Measurements from ENCODE around the gene KCNJ8.
"Not testable (repeated sequence)": the region's sequence is repeated elsewhere in the genome, so short reads cannot be mapped to it uniquely, and the experiment has no call there.

KCNJ8 gene

DNA sequence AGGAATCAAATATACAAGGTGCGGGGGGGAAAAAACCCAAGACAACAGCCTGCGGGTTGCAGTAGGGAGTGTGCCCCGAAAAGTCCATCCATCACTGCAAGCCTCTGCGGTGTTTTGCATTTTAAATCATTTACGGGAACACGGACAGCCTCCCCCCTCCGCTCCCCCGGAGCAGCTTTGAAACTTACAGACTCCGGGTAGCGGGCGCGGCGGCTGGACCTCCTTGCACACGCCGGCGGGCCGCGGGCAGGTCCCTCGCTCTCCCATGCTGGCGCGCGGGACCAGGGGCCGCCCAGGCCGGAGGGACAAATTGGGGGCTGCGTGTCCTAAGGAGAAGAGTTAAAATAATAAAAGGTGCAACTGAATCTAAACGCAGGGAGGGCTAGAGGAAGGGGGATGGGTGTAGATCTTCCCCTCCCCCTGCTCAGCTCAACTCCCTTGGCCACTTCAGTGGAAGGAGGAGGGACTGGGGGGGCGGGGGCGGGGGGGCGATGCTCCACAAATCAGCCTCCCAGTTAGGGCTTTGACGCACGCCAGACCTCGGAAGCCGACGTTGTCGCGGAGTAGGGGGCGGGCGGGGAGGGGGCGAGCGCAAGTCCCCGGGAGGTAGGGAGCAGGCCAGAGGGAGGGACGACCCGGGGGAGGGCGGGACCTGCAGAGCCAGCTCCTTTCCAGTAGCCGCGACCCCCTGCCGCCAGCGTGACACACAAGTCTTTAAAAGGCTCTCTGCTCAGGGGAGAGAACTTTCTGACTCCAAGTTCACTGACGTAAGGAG lies at the start of gene KCNJ8:
Gene KCNJ8 (minus strand): TSS at position 349 of the 775 bp plus-strand sequence. CDS start 1,090 bp downstream, outside the sequence.
- Mint-ChIP-seq H3K36me3 (no peaks in the 10 kb centered on the region), H3K27ac (no peak within 1 kb of the TSS), H3K27me3 (peaks cover 44% of the 10 kb centered on the region), H3K4me1 (peaks cover 16% of the 10 kb centered on the region), H3K4me3 (peak within 1 kb of the TSS; percentile 67), H3K9me3 (no peaks in the 10 kb centered on the region)

DNA sequence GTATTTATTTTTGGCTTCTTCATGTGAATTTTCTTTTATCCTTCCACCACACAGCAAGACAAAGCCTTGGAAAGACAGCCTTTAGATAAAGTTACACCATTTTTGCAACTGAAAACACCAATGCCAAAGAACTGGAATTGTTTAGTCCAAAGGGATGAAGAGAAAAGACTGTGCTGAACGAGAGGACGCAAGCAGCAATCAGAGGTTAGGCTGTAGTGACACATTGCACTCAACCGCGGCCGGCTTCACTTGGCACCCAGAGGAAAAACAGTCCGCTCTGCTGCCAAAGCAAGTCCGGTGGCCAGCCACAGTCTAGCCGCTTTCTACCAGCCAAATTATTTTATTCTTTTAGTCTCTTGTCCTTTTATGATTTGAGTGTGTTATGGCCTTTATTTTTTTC lies 49.1 kb upstream of the KCNJ8 start:
- Mint-ChIP-seq H3K27ac (no peak overlapping the region), H3K4me1 (no peaks in the 10 kb centered on the region), H3K36me3 (no peaks in the 10 kb centered on the region), H3K4me3 (no peak overlapping the region), H3K9me3 (no peaks in the 10 kb centered on the region), H3K27me3 (no peaks in the 10 kb centered on the region)

DNA sequence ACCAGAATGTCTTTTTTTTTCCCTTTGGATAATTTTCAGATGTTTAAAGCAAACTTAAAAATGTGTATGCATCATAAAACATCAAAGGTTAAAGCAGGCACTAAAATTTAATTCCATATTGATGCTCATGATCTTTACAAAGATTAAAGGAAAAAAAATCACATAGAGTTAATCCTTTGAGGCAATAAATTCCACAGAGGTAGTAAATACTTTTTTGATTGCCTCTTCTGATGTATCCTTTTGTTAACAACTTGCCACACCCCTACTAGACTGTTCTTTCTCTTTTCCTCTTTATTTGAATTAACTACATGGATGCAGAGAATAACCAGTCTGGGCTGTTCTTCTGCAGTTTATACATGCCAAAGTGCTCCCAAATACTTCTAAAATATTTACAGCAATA lies 45.2 kb upstream of the KCNJ8 start:
- no peak overlapping the region for H3K27ac Mint-ChIP-seq
- no peak overlapping the region for H3K4me3 Mint-ChIP-seq
- no peaks in the 10 kb centered on the region for H3K9me3 Mint-ChIP-seq
- no peaks in the 10 kb centered on the region for H3K36me3 Mint-ChIP-seq
- H3K4me1 Mint-ChIP-seq, result no peaks in the 10 kb centered on the region
- H3K27me3 Mint-ChIP-seq, result no peaks in the 10 kb centered on the region

DNA sequence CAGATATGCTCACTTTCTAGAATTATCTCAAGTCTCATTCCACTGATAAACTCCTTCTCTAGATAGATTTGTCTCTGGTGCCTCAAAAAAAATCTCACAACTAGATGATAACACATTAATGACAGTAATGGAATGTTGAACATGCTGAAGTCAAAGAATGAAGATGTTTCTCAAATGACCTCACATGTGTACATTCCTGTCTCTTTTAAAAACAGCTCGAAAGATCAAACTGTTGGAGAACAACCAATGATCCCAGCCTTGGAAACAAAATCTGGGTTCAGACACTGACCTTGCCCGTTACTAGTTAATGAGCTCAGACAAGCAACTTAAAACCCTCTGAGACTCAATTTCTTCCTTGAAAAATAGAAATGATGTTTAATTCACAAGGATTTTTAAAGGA lies 44.7 kb upstream of the KCNJ8 start:
- Mint-ChIP-seq H3K4me1 (no peaks in the 10 kb centered on the region), H3K9me3 (no peaks in the 10 kb centered on the region), H3K4me3 (no peak overlapping the region)

DNA sequence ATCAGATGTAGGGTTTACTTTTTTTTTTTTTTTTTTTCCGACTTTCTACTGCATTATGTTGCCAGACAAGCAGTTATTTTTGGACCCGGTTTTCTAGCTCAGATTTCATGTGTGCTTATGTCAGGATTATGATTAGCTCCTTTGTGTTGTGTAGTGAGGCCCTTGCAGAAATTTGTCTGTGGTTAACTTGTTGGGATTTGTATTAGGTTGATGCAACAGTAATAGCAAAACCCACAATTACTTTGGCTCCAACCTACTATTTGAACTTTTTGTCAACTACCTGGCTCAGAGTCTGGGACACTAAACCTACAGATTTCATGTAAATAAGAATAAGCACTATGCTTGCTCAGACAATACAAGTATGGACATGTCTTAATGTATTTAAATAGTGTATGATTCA lies 44.1 kb upstream of the KCNJ8 start:
- Mint-ChIP-seq H3K4me3 (no peak overlapping the region), H3K27ac (no peak overlapping the region), H3K36me3 (no peaks in the 10 kb centered on the region), H3K4me1 (no peaks in the 10 kb centered on the region), H3K9me3 (no peaks in the 10 kb centered on the region), H3K27me3 (peaks cover 7% of the 10 kb centered on the region)

More for the DNA sequence above, 44.7 kb upstream of the KCNJ8 start:
- Mint-ChIP-seq H3K27me3 (peaks cover 3% of the 10 kb centered on the region), H3K36me3 (no peaks in the 10 kb centered on the region), H3K27ac (no peak overlapping the region)

DNA sequence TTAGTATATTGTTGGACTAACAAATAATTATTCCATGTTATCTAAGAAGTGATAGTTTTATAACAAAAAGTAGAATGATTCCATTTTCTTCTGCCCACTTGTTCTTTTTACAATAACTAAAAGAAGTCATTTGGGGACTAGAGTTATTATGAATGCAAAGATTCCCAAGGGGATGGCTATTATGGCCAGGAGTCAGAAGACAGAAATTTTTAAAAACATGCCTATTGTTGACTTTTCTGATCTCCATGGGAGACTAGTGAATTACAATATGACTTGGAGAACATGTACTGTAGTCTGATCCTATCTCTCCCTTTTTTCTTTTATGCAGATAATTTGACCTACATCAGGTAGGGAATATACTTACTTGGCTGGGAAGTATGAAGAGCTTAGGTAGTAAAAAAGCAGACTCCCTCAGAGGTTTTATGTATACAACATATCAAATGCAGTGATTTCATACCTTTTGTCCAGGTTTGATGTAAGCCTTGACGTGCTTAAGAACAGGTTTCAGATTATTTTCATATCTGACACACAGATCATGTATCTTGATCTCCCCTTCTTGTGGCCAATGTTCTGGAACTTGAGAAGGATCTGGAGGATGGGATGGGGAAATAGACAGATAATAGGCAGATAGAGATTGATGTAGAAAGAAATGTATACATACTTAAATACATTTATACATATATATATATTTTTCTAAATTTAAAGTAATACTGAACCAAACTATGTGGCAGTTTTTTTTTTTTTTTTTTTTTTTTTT lies 41.0 kb upstream of the KCNJ8 start:
- Mint-ChIP-seq H3K27me3 (peaks cover 7% of the 10 kb centered on the region), H3K36me3 (no peaks in the 10 kb centered on the region), H3K27ac (no peak overlapping the region), H3K9me3 (no peaks in the 10 kb centered on the region), H3K4me1 (no peaks in the 10 kb centered on the region), H3K4me3 (no peak overlapping the region)

DNA sequence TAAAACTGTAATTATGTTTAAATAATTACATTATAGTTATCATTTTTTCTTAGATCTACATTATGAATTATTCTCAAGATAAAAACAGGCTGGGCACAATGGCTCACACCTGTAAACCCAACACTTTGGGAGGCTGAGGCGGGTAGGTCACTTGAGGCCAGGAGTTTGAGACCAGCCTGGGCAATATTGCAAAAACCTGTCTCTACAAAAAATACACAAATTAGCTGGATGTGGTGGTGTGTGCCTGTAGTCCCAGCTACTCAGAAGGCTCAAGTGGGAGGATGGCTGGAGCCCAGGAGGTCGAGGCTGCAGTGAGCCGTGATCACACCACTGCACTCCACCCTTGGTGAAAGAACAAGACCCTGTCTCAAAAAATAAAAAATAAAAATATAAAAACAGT lies 40.3 kb upstream of the KCNJ8 start:
- H3K4me3 Mint-ChIP-seq, result no peak overlapping the region
- no peaks in the 10 kb centered on the region for H3K4me1 Mint-ChIP-seq
- peaks cover 7% of the 10 kb centered on the region for H3K27me3 Mint-ChIP-seq
- H3K9me3 Mint-ChIP-seq, result no peaks in the 10 kb centered on the region
- H3K36me3 Mint-ChIP-seq, result no peaks in the 10 kb centered on the region
- no peak overlapping the region for H3K27ac Mint-ChIP-seq

DNA sequence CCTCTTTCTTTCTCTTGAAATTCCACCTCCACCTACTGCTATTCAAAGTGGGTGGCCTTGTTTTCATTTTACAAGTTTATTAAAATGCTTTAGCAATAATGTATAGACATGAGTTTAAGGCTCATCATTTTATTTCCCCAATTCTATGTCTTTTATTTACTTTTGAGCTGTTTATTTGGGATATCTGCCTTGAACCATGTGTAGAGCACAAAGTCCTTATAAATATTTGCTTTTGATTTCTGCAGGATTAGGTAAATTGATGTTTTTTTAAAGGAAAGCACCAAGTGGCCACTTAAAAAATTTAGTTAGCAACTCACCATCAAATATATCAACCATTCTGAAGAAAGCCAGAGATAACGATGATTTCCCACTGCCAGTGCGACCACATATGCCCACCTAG lies 39.8 kb upstream of the KCNJ8 start:
- H3K36me3 Mint-ChIP-seq, result no peaks in the 10 kb centered on the region
- peaks cover 7% of the 10 kb centered on the region for H3K27me3 Mint-ChIP-seq

DNA sequence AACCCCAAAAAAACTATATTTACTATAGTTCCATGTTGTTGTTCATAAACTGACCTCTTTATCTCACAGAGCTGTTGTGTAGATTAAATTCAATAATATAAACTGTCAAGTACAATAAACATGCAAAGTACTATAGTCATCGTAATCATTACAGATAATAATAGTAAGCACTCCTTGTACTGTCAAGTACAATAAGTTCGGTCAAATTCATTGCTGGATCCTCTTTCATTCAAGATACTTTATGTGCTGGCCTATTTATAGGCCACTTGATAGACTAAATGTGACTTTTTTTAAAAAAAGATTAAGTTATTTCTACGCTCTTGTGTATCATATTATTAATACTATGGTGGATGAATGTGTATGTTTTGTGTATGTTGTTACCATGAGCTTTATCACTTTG lies 39.2 kb upstream of the KCNJ8 start:
- peaks cover 7% of the 10 kb centered on the region for H3K27me3 Mint-ChIP-seq

More for the DNA sequence above, 39.8 kb upstream of the KCNJ8 start:
- Mint-ChIP-seq H3K4me1 (no peaks in the 10 kb centered on the region), H3K27ac (no peak overlapping the region), H3K9me3 (no peaks in the 10 kb centered on the region), H3K4me3 (no peak overlapping the region)

DNA sequence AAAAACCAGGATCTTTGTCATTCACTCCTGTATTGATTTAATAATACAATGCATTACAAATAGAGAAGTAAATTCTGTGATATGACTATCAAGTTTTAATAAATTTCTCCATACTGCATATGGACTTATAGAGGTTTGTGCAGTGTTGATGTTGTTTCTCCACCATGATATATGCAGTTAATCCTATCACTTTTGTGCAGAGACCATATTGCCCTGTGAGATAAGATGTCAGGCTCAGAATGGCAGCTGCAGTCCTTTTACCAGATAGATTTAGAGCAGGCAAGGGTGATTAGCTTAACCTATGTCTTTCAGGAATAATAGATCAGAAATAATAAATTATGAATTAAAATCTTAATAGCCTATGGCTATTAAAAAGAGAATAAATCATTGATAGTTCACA lies 38.6 kb upstream of the KCNJ8 start:
- no peaks in the 10 kb centered on the region for H3K36me3 Mint-ChIP-seq
- no peaks in the 10 kb centered on the region for H3K4me1 Mint-ChIP-seq
- H3K9me3 Mint-ChIP-seq, result no peaks in the 10 kb centered on the region

More for the DNA sequence above, 39.2 kb upstream of the KCNJ8 start:
- Mint-ChIP-seq H3K36me3 (no peaks in the 10 kb centered on the region), H3K9me3 (no peaks in the 10 kb centered on the region), H3K4me3 (no peak overlapping the region), H3K27ac (no peak overlapping the region), H3K4me1 (no peaks in the 10 kb centered on the region)

DNA sequence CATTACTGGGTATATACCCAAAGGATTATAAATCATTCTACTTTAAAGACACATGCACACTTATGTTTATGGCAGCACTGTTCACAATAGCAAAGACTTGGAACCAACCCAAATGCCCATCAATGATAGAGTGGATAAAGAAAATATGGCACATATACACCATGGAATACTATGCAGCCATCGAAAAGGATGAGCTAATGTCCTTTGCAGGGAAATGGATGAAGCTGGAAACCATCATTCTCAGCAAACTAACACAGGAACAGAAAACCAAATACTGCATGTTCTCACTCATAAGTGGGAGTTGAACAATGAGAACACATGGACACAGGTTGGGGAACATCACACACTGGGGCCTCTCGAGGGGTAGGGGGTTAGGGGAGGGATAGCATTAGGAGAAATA lies 37.8 kb upstream of the KCNJ8 start:
- not testable (repeated sequence) for H3K9me3 Mint-ChIP-seq, H3K27me3 Mint-ChIP-seq, H3K4me3 Mint-ChIP-seq, H3K36me3 Mint-ChIP-seq, H3K4me1 Mint-ChIP-seq, H3K27ac Mint-ChIP-seq

More for the DNA sequence above, 38.6 kb upstream of the KCNJ8 start:
- Mint-ChIP-seq H3K27ac (no peak overlapping the region), H3K27me3 (peaks cover 7% of the 10 kb centered on the region), H3K4me3 (no peak overlapping the region)

DNA sequence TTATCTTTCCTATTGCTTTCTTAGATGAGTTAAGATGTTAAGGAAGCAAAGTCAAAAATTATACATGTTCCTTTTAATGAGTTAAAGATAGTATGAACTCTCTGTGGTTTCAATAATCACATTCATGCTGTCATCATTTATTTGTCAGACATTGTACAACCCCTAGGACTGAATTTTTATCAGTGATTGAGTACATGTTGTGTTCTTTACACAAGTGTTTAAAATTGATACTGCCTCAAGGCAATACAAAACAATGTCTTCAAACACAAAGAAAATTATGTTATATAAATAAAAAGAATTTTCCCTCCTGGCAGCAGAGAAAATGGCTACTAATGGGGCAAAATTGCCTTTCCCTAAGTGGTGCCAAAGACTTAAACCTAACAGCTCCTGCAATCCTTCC lies 34.6 kb upstream of the KCNJ8 start:
- Mint-ChIP-seq H3K27me3 (peaks cover 2% of the 10 kb centered on the region), H3K9me3 (no peaks in the 10 kb centered on the region), H3K27ac (no peak overlapping the region), H3K4me1 (no peaks in the 10 kb centered on the region), H3K36me3 (no peaks in the 10 kb centered on the region), H3K4me3 (no peak overlapping the region)

DNA sequence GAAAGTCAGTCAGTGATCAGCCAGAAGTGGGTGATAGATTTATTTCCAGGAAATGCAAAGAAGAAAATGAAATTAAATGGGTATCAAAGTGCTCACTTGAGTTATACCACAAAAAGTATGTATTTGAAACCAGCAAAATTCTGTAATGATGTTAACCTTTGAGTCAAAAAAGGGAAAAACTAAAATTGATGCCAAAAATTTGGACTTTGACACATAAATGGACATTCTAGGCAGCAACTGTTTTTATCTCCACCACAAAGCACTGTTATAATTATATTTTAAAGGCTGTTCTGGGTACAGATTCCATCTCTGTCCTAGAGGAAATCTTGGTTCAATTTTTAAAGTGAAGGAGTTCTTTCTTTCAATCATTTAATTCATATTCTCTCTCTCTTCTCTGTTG lies 31.7 kb upstream of the KCNJ8 start:
- Mint-ChIP-seq H3K4me3 (no peak overlapping the region), H3K36me3 (no peaks in the 10 kb centered on the region), H3K27ac (no peak overlapping the region), H3K4me1 (no peaks in the 10 kb centered on the region), H3K9me3 (no peaks in the 10 kb centered on the region), H3K27me3 (peaks cover 1% of the 10 kb centered on the region)

DNA sequence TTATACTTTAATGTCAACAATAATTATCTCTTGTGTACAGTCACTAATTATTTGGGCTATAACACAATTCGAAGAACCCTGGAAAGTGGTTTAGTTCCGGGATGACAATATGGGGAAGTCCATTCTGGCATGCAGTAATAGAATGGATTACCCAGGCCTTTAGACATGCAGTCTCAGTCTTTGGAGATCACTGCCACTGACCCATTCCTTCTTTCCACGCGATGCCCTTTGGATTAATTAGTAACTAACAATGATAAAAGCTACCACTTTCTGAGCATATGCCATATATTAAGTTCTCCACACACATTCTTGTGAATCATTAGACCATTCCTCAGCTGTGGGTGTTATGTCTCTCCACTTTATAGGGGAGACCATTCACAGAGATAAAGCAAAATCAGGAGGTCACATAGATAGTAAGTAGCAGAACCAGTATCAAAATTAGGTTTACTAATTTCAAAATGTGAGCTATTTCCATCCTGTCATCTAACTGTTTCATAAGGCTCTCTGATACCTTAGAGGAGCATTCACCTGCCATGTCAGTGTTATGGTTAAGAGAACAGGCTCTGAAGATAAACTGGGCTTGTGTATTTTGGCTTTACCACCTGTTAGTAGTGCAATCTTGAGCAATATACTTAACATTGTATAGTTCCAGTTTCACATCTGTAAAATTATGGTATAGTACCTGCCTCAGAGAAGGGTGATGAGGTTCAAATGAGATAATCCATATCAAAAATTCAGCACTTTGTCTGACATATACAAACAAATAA lies 27.2 kb upstream of the KCNJ8 start:
- no peaks in the 10 kb centered on the region for H3K36me3 Mint-ChIP-seq
- H3K9me3 Mint-ChIP-seq, result no peaks in the 10 kb centered on the region
- no peak overlapping the region for H3K27ac Mint-ChIP-seq
- no peaks in the 10 kb centered on the region for H3K4me1 Mint-ChIP-seq
- peaks cover 1% of the 10 kb centered on the region for H3K27me3 Mint-ChIP-seq
- H3K4me3 Mint-ChIP-seq, result no peak overlapping the region

DNA sequence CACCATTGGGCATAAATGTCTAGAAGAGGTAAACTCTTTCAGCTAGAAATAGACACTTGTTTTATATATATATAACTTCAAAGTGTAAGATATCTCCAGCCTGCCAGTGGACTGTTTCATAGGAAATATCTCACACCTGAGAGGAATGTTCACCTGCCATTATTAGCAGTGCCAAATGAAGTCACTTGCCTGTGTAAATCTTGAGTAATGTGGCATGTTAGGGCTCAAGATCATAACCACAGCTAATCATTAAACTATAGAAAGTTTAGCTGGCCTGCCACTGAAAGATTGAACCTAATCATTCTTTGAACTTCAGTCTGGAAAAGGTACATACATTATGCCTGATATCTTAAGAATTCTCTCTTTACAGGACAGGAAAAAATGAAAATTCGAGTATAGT lies 25.5 kb upstream of the KCNJ8 start:
- Mint-ChIP-seq H3K9me3 (no peaks in the 10 kb centered on the region), H3K27ac (no peak overlapping the region), H3K27me3 (peaks cover 3% of the 10 kb centered on the region), H3K4me1 (no peaks in the 10 kb centered on the region), H3K4me3 (no peak overlapping the region), H3K36me3 (no peaks in the 10 kb centered on the region)

DNA sequence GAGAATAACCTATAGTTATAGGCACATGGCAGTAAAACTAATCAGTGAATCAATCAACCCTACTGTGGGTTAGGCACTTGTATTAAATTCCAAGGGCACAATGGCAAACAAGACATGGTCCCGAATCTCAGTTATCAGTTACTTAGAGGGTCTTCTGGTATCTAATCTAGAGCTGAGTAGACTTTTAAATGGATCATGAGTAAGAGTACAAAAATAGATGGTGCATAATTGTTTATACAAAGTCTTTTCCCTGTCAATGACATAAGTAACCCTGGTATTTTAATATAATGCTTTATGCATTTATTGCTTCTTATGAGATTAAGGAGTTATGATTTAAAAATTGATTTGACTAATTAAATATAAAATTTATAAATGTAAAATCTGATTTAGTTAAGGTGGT lies 23.0 kb upstream of the KCNJ8 start:
- Mint-ChIP-seq H3K4me1 (no peaks in the 10 kb centered on the region), H3K36me3 (no peaks in the 10 kb centered on the region), H3K27ac (no peak overlapping the region), H3K27me3 (peaks cover 6% of the 10 kb centered on the region), H3K9me3 (no peaks in the 10 kb centered on the region), H3K4me3 (no peak overlapping the region)
